Stimulated activated CD8-positive, alpha-beta memory T cell treated with anti-CD3 and anti-CD28 coated beads, Interleukin-4, amount 100 ng/mL, for 24 hours (primary cell): ENCODE results near the gene PGM5.
"Not testable (repeated sequence)": the region's sequence is repeated elsewhere in the genome, so short reads cannot be mapped to it uniquely, and the experiment has no call there.

Experiments
- DNase-seq: peaks from one replicate; pipeline ENCODE4 v3.0.0-alpha.2; 2020; ENCODE audit warnings: low read depth

The PGM5 gene

DNA sequence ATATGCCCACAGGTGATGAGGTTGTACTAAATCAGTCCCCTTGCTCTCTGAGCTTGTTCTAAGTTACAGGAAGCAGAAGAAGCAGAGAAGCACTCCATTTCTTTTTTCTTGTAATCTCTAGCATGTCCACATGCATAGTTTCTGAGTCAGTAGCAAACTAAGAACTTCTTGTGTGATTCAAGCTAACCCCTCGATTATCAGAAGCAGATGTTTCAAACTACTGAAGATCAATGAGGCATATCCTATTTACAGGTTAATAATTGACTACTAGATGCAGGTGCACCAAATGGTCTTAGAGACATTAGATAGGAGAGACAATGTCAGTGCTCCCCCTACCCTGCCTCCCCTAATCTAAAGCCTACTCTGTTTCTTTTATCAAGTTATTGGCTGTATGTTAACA is 21.3 kb downstream of the PGM5 start:
- not testable (repeated sequence) for DNase-seq

- DNase-seq = not testable (repeated sequence)
These were observed 27.5 kb downstream of the PGM5 start for GRCh38 chr9:68383894-68384293.

DNA sequence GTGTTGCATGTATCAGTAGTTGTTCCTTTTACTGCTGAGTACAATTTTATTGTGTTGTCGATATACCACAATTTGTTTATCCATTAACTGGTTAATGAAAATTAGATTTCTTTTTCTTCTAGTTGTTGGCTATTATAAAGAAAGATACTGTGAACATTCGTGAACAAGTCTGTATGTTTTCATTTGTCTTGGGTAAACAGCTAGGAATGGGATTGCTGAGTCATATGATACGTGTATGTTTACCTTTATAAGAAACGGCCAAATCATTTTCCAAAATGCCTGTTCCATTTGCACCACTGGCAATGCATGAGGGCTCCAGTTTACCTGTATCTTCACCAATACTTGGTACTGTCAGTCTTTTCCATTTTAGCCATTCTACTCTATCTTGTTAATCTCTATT is 33.1 kb downstream of the PGM5 start:
- not testable (repeated sequence) for DNase-seq

DNA sequence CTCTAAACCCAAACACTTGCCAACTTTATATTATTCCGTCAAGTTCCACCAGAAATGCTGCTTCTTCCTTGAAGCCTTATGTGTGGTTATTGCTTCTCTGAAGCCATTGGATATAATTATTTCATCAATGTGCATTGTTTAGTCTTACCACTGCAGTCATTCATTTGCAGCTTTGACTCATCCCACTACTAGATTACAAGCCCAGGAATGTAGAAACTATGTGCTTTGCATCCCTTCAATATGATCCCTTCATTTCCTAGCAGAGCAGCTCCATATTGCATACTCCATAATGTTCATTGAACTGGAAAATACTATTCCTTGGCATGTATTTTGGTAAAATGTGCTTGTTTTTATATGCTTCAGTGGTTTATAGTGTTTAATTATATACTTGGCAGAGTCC is 34.3 kb downstream of the PGM5 start:
- DNase-seq = not testable (repeated sequence)

DNA sequence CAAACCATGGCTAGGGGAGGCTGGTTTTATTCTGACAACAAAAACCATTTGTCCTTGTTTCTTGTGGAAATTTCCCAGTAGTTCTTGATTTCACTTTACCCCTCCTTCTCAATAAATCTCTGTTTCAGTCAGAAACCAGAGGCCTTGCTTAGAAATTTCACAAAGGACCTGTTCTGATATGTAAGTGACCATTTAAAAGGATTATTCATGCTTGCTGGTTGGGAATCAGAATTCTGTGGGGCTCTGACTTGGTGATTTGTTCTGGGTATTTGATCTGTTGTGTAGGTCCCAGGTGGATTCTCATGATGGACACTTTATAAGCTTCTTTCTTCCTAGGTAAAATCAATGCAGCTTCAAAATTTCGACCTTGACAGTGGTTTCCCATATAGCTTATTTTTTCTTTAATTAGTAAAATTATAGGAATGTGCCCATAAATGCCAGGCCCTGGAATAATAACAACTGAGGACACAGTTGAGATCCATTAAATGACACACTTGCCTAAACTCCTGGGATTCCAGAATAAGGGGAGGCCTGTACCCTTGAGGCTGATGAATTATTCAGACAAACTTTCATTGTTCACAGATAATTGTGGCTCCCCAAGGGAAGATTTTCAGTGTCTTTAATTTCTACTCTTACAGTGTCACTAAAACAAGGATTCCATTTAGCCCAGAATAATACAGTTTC is 40.1 kb downstream of the PGM5 start:
- DNase-seq = not testable (repeated sequence)

- not testable (repeated sequence) for DNase-seq
These were observed 40.6 kb downstream of the PGM5 start for GRCh38 chr9:68397095-68397423.

- DNase-seq = not testable (repeated sequence)
These were observed 41.4 kb downstream of the PGM5 start for GRCh38 chr9:68397796-68398195.

DNA sequence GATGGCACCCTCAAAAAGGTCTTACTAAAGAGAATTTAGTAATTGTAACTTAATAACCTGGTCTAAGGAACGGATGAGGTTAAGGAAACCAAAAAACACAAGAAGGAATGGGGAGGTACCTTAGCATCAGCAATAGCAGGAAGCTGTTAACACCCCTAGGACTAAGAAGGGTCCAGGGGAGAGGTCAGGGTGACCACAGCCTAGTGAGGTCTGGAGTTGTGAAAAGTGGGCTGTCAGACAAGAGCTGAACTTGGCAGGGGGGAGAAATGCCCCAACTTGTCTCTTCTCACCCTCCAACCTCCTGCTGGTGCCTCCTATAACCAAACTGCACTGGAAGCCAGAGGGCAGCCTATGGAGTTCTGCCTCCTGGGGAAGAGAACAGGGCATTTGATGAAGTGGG is 41.9 kb downstream of the PGM5 start:
- DNase-seq = not testable (repeated sequence)

- not testable (repeated sequence) for DNase-seq
These were observed 48.2 kb downstream of the PGM5 start for GRCh38 chr9:68404421-68405185.

DNA sequence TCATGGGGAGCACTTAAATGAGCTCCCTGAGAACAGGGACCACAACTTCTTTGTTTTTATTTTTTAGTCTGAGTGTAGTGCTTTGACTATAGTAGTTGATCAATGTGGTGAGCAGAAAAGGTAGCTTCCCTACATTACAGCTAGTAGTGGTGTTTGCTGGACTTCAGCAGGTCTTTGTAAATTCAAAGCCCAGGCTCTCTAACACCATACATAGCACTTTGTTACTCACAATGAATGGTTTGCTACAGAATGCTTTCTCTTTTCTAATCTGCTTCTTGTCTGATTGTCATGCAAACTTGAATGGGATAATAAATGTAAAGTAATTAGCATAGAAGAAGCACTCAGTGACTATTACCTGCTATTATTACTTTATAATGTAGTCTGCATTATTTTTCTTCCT is 55.5 kb downstream of the PGM5 start:
- DNase-seq = not testable (repeated sequence)

- DNase-seq = not testable (repeated sequence)
These were observed 56.3 kb downstream of the PGM5 start for GRCh38 chr9:68412754-68413153.

- DNase-seq = not testable (repeated sequence)
These were observed 58.7 kb downstream of the PGM5 start for GRCh38 chr9:68415065-68415464.

- DNase-seq = no peak
These were observed 60.6 kb downstream of the PGM5 start for GRCh38 chr9:68416936-68417564.

- no peak for DNase-seq
These were observed 61.4 kb downstream of the PGM5 start for GRCh38 chr9:68417762-68418161.

DNA sequence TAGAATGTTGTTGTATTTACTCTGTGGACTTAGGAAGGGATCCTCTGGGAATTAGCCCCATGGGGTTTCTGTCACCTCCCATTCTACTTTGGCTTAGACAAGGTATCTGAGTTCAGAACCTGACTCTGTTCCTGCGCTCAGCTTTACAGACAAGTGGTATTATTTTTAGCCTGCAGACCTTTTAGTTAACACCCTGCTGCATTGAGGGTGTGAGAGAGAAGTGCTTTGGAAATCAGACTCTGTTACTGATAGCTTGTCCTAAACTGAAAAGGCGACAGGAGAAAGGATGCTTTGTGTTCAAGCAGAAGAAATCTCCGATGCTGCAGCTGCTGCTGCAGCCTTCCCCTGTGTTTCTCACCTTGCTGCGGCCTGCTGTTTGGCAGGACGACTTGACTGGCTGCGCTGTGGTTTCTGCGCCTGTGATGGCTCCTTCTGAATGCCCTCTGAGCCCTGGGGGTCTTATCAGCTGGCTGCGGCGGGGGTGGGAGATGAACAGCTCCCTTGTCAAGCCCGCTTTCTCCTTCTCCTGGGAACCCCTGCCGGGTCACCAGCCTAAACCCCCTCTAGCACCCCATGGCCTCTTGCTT is 61.9 kb downstream of the PGM5 start:
- no peak for DNase-seq

DNA sequence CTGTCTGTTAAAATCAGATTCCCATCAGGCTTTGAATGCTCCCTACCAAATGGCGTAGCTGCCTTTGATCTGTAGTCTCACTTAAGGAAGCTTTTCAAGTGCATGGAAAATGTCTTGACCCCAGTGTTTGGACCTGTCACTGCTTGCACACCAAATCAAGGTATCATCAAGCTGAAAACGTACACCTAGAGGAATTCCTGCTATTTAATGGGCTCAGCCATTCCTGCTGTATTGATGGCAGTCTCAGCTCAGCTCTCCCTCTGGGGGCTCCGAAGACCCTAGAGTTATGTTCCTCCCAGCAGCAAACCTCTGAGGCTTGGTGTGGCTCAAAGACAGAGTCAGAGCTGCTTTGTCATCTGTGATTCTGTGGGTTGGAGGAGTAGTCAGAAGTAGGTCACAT is 63.5 kb downstream of the PGM5 start:
- no peak for DNase-seq

- no peak for DNase-seq
These were observed 70.3 kb downstream of the PGM5 start for GRCh38 chr9:68426755-68427154.

- DNase-seq = no peak
These were observed 71.0 kb downstream of the PGM5 start for GRCh38 chr9:68427216-68427977.

- no peak for DNase-seq
These were observed 72.1 kb downstream of the PGM5 start for GRCh38 chr9:68428481-68428880.

- no peak for DNase-seq
These were observed 73.2 kb downstream of the PGM5 start for GRCh38 chr9:68429631-68430030.

DNA sequence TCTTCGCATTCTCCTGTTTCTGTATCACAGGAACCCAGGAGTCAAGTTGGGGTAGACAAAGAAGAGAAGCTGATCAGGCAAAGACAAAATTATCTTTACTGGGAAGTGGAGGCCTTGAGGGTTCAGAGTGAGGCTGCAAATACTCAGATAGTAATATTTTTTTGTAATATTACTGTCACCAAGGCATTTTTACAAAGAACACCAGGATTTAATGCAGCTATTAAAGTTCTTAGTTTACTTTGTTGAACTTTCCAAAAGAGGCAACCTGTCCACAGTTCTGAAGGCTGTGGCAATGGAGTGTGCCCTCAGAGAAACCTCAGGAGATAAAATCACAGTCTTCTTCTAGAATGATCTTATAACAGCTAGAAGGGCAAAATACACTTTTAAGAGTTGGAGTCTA is 74.9 kb downstream of the PGM5 start:
- DNase-seq = no peak

DNA sequence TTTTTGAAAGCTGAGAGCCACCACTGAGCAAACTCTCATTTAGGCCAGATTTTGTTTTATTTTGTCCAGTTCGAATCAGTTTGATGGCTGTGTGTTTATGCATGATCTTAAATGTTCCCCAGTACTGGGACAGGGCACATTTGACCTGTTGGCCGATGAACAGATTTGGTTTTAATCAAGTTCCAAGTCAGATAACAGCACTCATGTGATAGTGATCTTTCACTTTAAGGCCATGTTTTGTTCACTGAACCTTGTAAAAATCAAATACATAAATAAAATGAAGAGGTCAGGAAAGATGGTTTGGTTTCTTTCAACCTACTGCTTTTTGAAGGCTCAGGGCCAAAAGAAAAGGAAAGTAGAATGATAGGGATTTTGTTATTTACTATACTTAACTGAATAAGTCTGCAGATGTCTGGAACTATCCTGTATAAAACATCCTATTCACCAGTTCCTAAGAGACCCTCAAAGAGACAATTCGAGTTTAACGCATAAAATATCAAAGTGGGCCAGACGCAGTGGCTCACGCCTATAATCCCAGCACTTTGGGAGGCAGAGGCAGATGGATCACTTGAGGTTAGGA is 77.2 kb downstream of the PGM5 start:
- DNase-seq = no peak
